ENCODE data around the gene MOSPD2. TPM values are rescaled to one million over a fixed set of nuclear protein-coding genes. Genes with fewer than 3 reads are reported as not detected.

The MOSPD2 gene
- total RNA-seq, 1 donor from 2014 or later, result 15.0 TPM

DNA sequence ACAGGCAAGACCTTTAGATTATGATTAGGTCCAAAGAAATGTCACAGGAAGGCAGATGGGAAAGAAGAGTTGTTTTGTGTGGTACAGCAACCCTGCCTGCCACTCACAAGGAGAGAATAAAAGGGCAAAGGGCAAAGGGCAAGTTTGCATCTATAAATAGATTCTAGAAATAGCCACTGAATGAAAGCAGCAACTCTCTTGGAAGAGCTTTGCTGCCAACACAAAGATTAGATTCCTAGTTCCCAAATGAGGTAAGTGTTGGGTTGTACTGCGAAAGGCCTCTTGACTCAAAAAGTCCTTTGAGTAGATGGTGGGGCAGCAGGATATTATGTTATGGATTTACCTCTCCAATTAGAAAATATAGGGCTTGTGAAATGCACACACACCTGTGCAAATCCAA lies 61.2 kb downstream of the MOSPD2 start:
- TF ChIP-seq, protein P1, sequence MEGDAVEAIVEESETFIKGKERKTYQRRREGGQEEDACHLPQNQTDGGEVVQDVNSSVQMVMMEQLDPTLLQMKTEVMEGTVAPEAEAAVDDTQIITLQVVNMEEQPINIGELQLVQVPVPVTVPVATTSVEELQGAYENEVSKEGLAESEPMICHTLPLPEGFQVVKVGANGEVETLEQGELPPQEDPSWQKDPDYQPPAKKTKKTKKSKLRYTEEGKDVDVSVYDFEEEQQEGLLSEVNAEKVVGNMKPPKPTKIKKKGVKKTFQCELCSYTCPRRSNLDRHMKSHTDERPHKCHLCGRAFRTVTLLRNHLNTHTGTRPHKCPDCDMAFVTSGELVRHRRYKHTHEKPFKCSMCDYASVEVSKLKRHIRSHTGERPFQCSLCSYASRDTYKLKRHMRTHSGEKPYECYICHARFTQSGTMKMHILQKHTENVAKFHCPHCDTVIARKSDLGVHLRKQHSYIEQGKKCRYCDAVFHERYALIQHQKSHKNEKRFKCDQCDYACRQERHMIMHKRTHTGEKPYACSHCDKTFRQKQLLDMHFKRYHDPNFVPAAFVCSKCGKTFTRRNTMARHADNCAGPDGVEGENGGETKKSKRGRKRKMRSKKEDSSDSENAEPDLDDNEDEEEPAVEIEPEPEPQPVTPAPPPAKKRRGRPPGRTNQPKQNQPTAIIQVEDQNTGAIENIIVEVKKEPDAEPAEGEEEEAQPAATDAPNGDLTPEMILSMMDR (IDR thresholded peaks at IDR 0.05), result no peak
- no peak for DNase-seq (ENCODE audit: low spot score in 2 of 2)
- H3K9me3 ChIP-seq, result no peaks in the 10 kb centered on the region
- H3K4me3 ChIP-seq, result no peak overlapping the region
- no peaks in the 10 kb centered on the region for H3K27me3 ChIP-seq
- no peaks in the 10 kb centered on the region for H3K36me3 ChIP-seq
- no peak overlapping the region for H3K27ac ChIP-seq
- intact Hi-C loops (cut with DNase I), result no loop called here
- H3K4me1 ChIP-seq, result no peaks in the 10 kb centered on the region

DNA sequence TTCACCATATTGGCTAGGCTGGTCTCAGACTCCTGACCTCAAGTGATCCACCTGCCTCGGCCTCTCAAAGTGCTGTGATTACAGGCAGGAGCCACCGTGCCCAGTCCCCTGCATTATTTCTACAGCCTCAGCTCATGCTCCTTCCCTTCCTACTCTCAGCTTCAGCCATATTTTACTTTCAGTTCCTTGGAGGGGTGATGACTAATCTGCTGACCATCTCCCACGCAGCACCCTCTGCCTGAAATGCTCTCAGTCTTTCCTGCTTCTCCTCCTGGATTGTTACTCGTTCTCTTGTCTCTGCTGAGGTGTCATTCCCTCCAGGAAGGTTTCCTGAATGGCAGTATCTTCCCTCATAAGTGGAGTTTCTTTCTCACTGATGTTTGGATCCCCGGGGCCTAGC lies 63.3 kb downstream of the MOSPD2 start:
- intact Hi-C loops (cut with DNase I), result no loop called here
- Histone ChIP-seq H3K9me3 (no peaks in the 10 kb centered on the region), H3K36me3 (no peaks in the 10 kb centered on the region), H3K27me3 (no peaks in the 10 kb centered on the region), H3K4me3 (no peak overlapping the region), H3K4me1 (no peaks in the 10 kb centered on the region), H3K27ac (no peak overlapping the region)
- DNase-seq (ENCODE audit: low spot score in 2 of 2), result no peak
- TF ChIP-seq, protein P1 (IDR thresholded peaks at IDR 0.05), result no peak

DNA sequence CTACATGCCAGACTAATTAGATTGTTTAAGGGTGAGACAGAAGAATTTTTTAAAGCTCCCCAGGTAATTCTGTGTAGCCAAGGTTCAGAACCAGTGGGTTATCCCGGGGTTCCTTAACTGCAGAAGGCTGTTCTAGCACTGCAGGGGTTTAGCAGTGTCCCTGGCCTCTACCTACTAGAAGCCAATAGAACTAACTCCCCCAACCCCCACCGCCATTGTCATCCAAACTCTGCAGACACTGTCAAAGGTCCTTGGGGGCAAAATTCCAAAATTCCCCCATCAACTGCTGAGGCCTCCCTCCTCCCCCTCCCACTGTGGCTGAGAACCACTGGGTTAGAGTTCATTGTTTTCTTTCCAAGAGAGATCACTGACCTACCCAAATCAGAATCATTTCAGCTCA lies 66.4 kb downstream of the MOSPD2 start:
- TF ChIP-seq, protein P1 (IDR thresholded peaks at IDR 0.05), result no peak
- intact Hi-C loops (cut with DNase I), result no loop called here

DNA sequence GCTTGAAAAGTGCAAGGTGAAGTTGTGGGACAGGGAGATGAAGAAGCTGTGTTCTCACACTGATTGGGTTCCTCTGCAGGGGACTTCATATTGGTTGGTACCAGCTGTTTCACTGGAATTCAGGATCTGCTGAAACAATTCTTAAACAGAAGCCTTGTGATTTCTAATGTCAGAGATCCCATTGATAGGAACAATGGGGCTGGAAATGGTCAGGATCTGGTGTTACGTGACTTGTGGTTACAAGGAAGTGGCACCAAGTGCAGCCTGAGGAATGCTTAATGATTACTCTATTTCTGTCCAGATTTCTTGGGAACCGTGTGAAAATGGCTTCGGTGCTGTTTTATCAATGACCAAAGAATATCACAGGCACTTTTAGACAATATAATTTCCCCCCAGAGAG lies 68.1 kb downstream of the MOSPD2 start:
- no peaks in the 10 kb centered on the region for H3K27me3 ChIP-seq
- TF ChIP-seq, protein P1 (IDR thresholded peaks at IDR 0.05), result no peak
- H3K27ac ChIP-seq, result no peak overlapping the region
- intact Hi-C loops (cut with DNase I), result no loop called here
- H3K4me3 ChIP-seq, result no peak overlapping the region
- no peak for DNase-seq (ENCODE audit: low spot score in 2 of 2)
- H3K9me3 ChIP-seq, result no peaks in the 10 kb centered on the region
- no peaks in the 10 kb centered on the region for H3K36me3 ChIP-seq
- H3K4me1 ChIP-seq, result no peaks in the 10 kb centered on the region

More for the DNA sequence above, 66.4 kb downstream of the MOSPD2 start:
- no peak overlapping the region for H3K4me3 ChIP-seq
- H3K4me1 ChIP-seq, result no peaks in the 10 kb centered on the region
- H3K27ac ChIP-seq, result no peak overlapping the region
- DNase-seq (ENCODE audit: low spot score in 2 of 2), result no peak
- no peaks in the 10 kb centered on the region for H3K9me3 ChIP-seq
- H3K36me3 ChIP-seq, result no peaks in the 10 kb centered on the region
- no peaks in the 10 kb centered on the region for H3K27me3 ChIP-seq

DNA sequence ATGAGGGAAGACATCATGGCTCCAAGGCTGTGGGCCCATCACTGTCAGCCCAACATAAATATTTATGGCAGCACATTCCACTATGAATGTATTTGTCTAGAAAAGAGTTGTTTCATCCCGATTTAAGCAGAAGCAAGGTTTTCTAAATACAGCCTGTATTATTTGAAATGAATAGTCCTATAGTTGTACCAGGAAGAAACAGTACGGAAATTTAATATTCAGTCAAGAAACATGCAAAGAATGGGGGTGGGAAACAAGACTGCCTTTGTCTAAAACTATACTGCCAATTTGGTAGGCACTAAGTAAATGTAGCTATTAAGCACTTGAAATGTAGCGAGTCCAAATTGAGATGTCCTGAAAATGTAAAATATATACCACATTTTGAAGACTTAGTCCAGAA lies 69.1 kb downstream of the MOSPD2 start:
- no peak for DNase-seq (ENCODE audit: low spot score in 2 of 2)
- no peaks in the 10 kb centered on the region for H3K36me3 ChIP-seq
- H3K27me3 ChIP-seq, result no peaks in the 10 kb centered on the region
- H3K4me1 ChIP-seq, result no peaks in the 10 kb centered on the region
- no peak overlapping the region for H3K4me3 ChIP-seq
- TF ChIP-seq, protein P1 (IDR thresholded peaks at IDR 0.05), result no peak
- no peak overlapping the region for H3K27ac ChIP-seq
- intact Hi-C loops (cut with DNase I), result no loop called here
- no peaks in the 10 kb centered on the region for H3K9me3 ChIP-seq

DNA sequence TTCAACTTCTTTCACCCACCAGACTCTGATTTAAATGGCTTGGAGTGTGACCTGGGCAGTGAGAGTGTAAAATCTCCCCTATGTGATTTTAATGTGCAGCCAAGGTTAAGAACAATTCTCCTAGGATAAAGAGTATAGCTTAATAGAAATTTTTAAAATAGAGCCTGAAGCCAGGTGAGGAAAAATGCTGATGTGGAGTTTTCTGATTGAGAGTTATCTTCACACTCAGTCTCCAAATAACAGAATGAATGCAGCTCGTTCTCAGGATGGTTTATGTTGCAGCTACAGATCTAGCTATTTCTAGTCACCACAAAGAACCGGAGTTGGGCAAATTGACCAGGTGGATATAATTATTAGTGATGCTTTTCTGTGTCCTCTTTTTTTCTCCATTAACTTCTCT lies 70.7 kb downstream of the MOSPD2 start:
- no peaks in the 10 kb centered on the region for H3K9me3 ChIP-seq
- TF ChIP-seq, protein P1 (IDR thresholded peaks at IDR 0.05), result no peak
- no peak for DNase-seq (ENCODE audit: low spot score in 2 of 2)
- H3K27ac ChIP-seq, result no peak overlapping the region
- H3K4me1 ChIP-seq, result no peaks in the 10 kb centered on the region
- intact Hi-C loops (cut with DNase I), result no loop called here
- no peak overlapping the region for H3K4me3 ChIP-seq
- H3K27me3 ChIP-seq, result no peaks in the 10 kb centered on the region
- no peaks in the 10 kb centered on the region for H3K36me3 ChIP-seq
